Heart left ventricle (tissue), 13 donors: ENCODE measurements around the gene PDGFC.

Source experiments
- CTCF ChIP-seq, 12 donors: fragments of 200-600 bp; sonication (generic) in 4 of 12; IDR thresholded peaks; one replicate each; pipeline versions ENCODE4 v1.5.0 to v1.8.0; 2018 to 2022; ENCODE audit warnings: antibody characterized with exemption in 12 of 12, mild to moderate bottlenecking in 5 of 12
- POLR2A ChIP-seq, 2 donors: fragments of 450-650 bp; IDR thresholded peaks; one replicate each; pipeline ENCODE4 v1.6.1; 2017; ENCODE audit warnings: antibody characterized with exemption in 2 of 2, mild to moderate bottlenecking in 2 of 2, moderate library complexity in 2 of 2
- donor health status: ischemic (EF 13 %, LVEDD 7.1; RV severe dilation, severe dysfunction).
- donor health status: DM: no; HTN: yes; CAD: no.
- donor health status: DM: no; HTN: no; CAD: no.
- donor health status: ischemic (EF 25% LVEDD 6.9; RV normal size, moderate dysfunction).
- donor health status: ischemic (EF 25% LVEDD 5.7; RV mildly dilated, moderate dysfunction).
- donor health status: ischemic (EF 35%, LVEDD 5.7; RV mildly dilated, moderate dysfunction).
- donor health status: nonischemic (EF 11% LVEDD 7.7; RV severe dilation, severe dysfunction).
- donor health status: DM: yes; HTN: yes; CAD: no.
- donor health status: PGD.
- donor health status: ischemic (EF 29% LVEDD 5.4; RV normal size, mild dysfunction).
- donor health status: nonischemic (EF 23%, LVEDD 6.1; RV moderate dilation, normal function).

- no peak for TF ChIP-seq CTCF (IDR thresholded peaks at IDR 0.05)
- TF ChIP-seq POLR2A (IDR thresholded peaks at IDR 0.05), result no peak
Observed at GRCh38 chr4:156931267-156931666, 40.3 kb downstream of the PDGFC start.
